MM.1S (cell line): Measurements from ENCODE around the gene CDC25B.

Experiments used
- DNase-seq: peaks from one replicate; pipeline ENCODE4 v3.0.0-alpha.2; 2015
- H2AFZ ChIP-seq: fragments of 300-600 bp; sonication (generic); 2 replicates; pipeline ENCODE4 v1.6.0; 2016; ENCODE audit warnings: antibody characterized with exemption, low read length
- H3F3A ChIP-seq: fragments of 300-600 bp; sonication (generic); 2 replicates; pipeline ENCODE4 v1.6.1; 2016; ENCODE audit warnings: mild to moderate bottlenecking, antibody characterized with exemption, low read length, moderate library complexity, mixed read lengths; ENCODE audit not compliant: insufficient read depth
- H3K27ac ChIP-seq: fragments of 300-600 bp; sonication (generic); 2 replicates; pipeline ENCODE4 v1.5.1; 2016; ENCODE audit warnings: mild to moderate bottlenecking, low read length
- H3K27me3 ChIP-seq: fragments of 300-600 bp; sonication (generic); replicated peaks from 2 replicates; pipeline ENCODE4 v1.6.0; 2016; ENCODE audit warnings: low read length; ENCODE audit not compliant: insufficient read depth
- H3K36me3 ChIP-seq: fragments of 300-600 bp; sonication (generic); replicated peaks from 2 replicates; pipeline ENCODE4 v1.6.1; 2016; ENCODE audit warnings: mild to moderate bottlenecking, low read length, mixed read lengths; ENCODE audit not compliant: insufficient read depth
- H3K4me1 ChIP-seq: fragments of 300-600 bp; sonication (generic); 2 replicates; pipeline ENCODE4 v1.6.1; 2016; ENCODE audit warnings: low read length, mixed read lengths
- H3K4me2 ChIP-seq: fragments of 300-600 bp; sonication (generic); 2 replicates; pipeline ENCODE4 v1.6.0; 2016; ENCODE audit warnings: low read depth, low read length
- H3K4me3 ChIP-seq: fragments of 300-600 bp; sonication (generic); 2 replicates; pipeline ENCODE4 v1.5.1; 2016; ENCODE audit warnings: low read length, mixed read lengths
- H3K79me2 ChIP-seq: fragments of 300-600 bp; sonication (generic); 2 replicates; pipeline ENCODE4 v1.6.1; 2016; ENCODE audit warnings: mixed run types, low read length, mixed read lengths
- H3K9ac ChIP-seq: fragments of 300-600 bp; sonication (generic); 2 replicates; pipeline ENCODE4 v1.6.1; 2016; ENCODE audit warnings: low read length, mixed read lengths
- H3K9me2 ChIP-seq: fragments of 300-600 bp; sonication (generic); replicated peaks from 2 replicates; pipeline ENCODE4 v1.6.1; 2016; ENCODE audit warnings: mild to moderate bottlenecking, low read length, mixed read lengths; ENCODE audit not compliant: insufficient read depth
- H3K9me3 ChIP-seq: fragments of 300-600 bp; sonication (generic); replicated peaks from 2 replicates; pipeline ENCODE4 v1.6.1; 2016; ENCODE audit warnings: mild to moderate bottlenecking, low read length, mixed read lengths; ENCODE audit not compliant: insufficient read depth
- H4K20me1 ChIP-seq: fragments of 300-600 bp; sonication (generic); 2 replicates; pipeline ENCODE4 v1.6.1; 2016; ENCODE audit warnings: mild to moderate bottlenecking, low read length, moderate library complexity, mixed read lengths; ENCODE audit not compliant: insufficient read depth
- EZH2 ChIP-seq: fragments of 300-600 bp; sonication (generic); optimal IDR thresholded peaks from 2 replicates; pipeline ENCODE3; 2017; ENCODE audit warnings: low read depth, mild to moderate bottlenecking, antibody characterized with exemption, low read length, mixed read lengths
- EZH2phosphoT487 ChIP-seq: fragments of 300-600 bp; sonication (generic); IDR thresholded peaks from 2 replicates; pipeline ENCODE4 v1.6.1; 2018; ENCODE audit warnings: antibody characterized with exemption, low read length
- TF ChIP-seq, protein P1 (sequence below): fragments of 300-600 bp; sonication (generic); IDR thresholded peaks from 2 replicates; pipeline ENCODE4 v1.5.1; 2016; ENCODE audit warnings: antibody characterized with exemption, low read length, mixed read lengths

The CDC25B gene

DNA sequence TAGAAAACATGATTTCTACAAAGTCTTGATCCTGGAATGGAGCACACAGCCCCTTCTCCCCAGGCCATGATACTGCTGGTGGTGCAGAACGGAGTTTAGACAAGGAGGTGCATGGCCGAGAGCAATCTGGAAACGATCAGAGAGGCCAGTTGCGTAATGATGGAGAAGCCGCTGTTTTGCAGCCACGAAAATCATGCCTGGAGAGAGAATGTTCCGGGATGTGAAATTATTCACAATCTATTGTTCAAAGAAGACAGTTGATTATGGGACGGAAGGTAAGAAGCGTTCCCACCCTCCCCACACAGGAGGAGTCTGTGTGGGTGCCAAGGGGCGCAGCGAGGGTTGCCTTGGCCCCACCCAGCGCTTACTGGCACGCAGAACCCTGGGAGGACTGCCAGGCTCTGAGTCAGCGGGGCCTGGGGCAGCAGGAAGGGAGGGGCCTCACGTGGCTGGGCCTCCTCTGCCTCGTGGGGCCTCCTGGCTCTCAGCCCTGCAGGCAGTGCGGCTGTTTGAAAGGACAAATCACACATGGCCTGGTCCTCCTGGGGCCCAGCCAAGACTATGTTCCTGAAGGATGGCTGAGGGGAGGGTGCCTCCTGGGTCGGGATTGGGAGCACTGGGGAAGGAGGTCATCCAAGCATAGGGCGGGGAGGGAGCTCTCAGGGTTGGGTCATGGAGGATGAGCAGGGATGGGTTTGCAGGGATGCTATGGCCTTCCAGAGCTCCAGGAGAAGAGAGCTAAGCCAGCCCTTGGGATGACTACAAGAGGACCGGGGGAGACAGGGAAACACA, 15.6 kb downstream of the CDC25B start:
- Histone ChIP-seq H3K36me3 (no peaks in the 10 kb centered on the region), H3K27ac (no peak overlapping the region), H4K20me1 (no peaks in the 10 kb centered on the region), H3K4me1 (no peaks in the 10 kb centered on the region), H3K4me3 (no peak overlapping the region), H3K9me3 (no peaks in the 10 kb centered on the region), H3K4me2 (no peak overlapping the region), H3K9ac (no peak overlapping the region), H2AFZ (no peak overlapping the region), H3K79me2 (no peaks in the 10 kb centered on the region), H3K9me2 (no peaks in the 10 kb centered on the region), H3F3A (no peaks in the 10 kb centered on the region; the same call in 1 of the 2 replicates), H3K27me3 (no peaks in the 10 kb centered on the region)
- TF ChIP-seq EZH2 (no peak), EZH2phosphoT487 (no peak)
- TF ChIP-seq, protein P1, sequence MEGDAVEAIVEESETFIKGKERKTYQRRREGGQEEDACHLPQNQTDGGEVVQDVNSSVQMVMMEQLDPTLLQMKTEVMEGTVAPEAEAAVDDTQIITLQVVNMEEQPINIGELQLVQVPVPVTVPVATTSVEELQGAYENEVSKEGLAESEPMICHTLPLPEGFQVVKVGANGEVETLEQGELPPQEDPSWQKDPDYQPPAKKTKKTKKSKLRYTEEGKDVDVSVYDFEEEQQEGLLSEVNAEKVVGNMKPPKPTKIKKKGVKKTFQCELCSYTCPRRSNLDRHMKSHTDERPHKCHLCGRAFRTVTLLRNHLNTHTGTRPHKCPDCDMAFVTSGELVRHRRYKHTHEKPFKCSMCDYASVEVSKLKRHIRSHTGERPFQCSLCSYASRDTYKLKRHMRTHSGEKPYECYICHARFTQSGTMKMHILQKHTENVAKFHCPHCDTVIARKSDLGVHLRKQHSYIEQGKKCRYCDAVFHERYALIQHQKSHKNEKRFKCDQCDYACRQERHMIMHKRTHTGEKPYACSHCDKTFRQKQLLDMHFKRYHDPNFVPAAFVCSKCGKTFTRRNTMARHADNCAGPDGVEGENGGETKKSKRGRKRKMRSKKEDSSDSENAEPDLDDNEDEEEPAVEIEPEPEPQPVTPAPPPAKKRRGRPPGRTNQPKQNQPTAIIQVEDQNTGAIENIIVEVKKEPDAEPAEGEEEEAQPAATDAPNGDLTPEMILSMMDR, result no peak
- no peak for DNase-seq

DNA sequence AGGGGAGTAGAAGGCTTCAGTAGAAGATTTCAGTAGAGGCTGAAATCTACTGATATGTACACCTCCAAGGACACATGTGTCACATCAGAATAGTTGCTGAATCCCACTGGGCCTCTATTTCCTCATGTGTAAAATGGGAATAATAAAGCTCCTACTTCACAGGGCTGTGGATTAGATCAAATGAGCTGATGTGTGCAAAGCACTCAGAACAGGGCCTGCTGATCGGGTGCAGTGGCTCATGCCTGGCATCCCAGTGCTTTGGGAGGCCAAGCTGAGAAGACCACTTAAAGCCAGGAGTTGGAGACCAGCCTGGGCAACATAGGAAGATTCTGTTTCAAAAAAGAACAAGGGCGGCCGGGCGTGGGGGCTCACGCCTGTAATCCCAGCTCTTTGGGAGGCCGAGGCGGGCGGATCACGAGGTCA, 16.2 kb downstream of the CDC25B start:
- H3K9ac ChIP-seq, result no peak overlapping the region
- H3K4me1 ChIP-seq, result no peaks in the 10 kb centered on the region
- no peak for DNase-seq
- no peaks in the 10 kb centered on the region for H4K20me1 ChIP-seq
- H3K36me3 ChIP-seq, result no peaks in the 10 kb centered on the region
- H3K9me2 ChIP-seq, result no peaks in the 10 kb centered on the region
- H3K9me3 ChIP-seq, result no peaks in the 10 kb centered on the region
- no peak overlapping the region for H3K4me3 ChIP-seq
- H3K27ac ChIP-seq, result no peak overlapping the region
- H2AFZ ChIP-seq, result no peak overlapping the region
- TF ChIP-seq EZH2, result no peak
- TF ChIP-seq EZH2phosphoT487, result no peak
- TF ChIP-seq, protein P1, result no peak
- H3K79me2 ChIP-seq, result no peaks in the 10 kb centered on the region
- H3F3A ChIP-seq, result no peaks in the 10 kb centered on the region; the same call in 1 of the 2 replicates
- H3K4me2 ChIP-seq, result no peak overlapping the region
- no peaks in the 10 kb centered on the region for H3K27me3 ChIP-seq

DNA sequence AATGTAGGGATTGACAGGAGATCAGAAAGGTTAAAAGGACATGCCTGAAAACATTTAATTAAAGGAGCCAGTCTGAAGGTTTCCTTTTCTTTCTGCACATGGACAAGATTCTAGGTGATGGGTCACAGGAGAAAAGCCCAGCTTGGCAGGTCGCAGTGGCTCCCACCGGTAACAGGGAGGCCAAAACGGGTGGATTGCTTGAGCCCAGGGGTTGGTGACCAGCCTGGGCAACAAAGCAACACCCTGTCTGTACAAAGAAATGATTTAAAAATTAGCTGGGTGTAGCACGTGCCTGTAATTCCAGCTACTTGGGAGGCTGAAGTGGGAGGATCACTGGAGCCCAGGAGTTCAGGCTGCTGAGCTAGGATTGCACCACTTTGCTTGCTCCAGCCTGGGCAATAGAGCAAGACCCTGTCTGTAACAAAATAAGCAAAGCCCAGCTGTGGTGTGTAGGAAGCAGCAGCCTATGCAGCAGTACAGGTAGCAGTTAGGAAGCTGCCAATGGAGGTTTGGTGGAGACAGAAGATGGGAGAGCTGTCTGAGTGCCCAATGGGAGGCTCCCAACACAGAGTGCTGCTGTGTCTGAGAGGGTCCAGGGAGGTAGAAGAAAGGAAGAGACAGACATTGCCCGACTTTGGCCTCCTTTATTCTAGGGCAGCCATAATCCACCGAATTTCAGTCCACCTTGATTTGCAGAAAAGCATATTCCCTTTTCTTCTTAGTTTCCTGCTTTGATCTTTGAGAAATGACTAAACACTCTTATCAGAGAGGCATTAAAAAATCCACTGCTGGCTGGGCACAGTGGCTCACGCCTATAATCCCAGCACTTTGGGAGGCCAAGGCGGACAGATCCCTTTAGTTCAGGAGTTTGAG, 17.1 kb downstream of the CDC25B start:
- DNase-seq, result no peak
- Histone ChIP-seq H2AFZ (no peak overlapping the region), H3K9me2 (no peaks in the 10 kb centered on the region), H3K9ac (no peak overlapping the region), H3K9me3 (no peaks in the 10 kb centered on the region), H3K79me2 (no peaks in the 10 kb centered on the region), H4K20me1 (no peaks in the 10 kb centered on the region), H3F3A (no peaks in the 10 kb centered on the region), H3K36me3 (no peaks in the 10 kb centered on the region), H3K27ac (no peak overlapping the region), H3K4me1 (no peaks in the 10 kb centered on the region), H3K4me2 (no peak overlapping the region), H3K27me3 (no peaks in the 10 kb centered on the region), H3K4me3 (no peak overlapping the region)
- TF ChIP-seq EZH2phosphoT487, result no peak
- TF ChIP-seq, protein P1, result no peak
- no peak for TF ChIP-seq EZH2
